HG02642 (cell line): ENCODE measurements around the gene AK2.
A peak's percentile ranks its signal among the peaks of the same experiment; 100 is the strongest.
"Not testable (repeated sequence)": the region's sequence is repeated elsewhere in the genome, so short reads cannot be mapped to it uniquely, and the experiment has no call there.

Source experiments
- ATAC-seq: cut with Tn5 transposase; IDR thresholded peaks from one replicate; pipeline ENCODE4 v1.9.1; 2021; ENCODE audit warnings: mild to moderate bottlenecking; ENCODE audit not compliant: unreplicated experiment, poor library complexity

AK2 gene

DNA sequence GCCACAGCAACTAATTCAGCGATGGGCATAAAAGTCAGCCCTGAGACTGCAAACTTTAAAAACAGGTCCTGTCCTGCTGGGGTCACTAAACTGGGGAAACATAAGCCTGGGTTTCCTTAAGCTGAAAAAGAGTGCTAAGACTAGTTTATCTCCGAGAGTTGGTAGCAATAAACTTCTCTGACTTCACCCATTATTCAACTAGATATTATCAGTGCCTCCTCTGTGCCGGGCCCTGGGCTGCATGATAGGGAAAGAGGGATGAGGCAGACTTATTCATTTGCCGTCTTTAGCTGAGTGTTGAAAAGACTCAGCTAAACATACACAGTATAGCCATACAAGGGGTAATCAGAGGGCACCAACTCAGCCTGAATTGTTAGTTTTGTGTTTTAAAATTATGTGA lies 33.0 kb downstream of the AK2 start:
- ATAC-seq: no peak

DNA sequence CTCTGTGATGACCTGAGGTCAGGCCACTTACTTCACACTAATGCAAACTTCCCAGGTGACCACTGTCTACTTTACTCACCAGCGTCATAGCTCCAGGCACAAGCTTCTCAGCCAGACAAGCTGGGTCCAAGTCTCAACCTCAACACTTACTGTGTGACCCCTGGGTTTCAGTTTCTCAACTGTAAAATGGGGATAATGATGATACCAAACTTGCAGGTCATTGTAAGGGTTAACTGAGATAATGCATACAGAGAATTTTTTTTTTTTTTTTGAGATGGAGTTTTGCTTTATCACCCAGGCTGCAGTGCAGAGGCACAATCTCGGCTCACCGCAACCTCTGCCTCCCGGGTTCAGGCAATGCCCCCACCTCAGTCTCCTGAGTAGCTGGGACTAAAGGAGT lies 34.7 kb downstream of the AK2 start:
- no peak for ATAC-seq

- no peak for ATAC-seq
Observed at GRCh38 chr1:33001282-33001681, 35.4 kb downstream of the AK2 start.

DNA sequence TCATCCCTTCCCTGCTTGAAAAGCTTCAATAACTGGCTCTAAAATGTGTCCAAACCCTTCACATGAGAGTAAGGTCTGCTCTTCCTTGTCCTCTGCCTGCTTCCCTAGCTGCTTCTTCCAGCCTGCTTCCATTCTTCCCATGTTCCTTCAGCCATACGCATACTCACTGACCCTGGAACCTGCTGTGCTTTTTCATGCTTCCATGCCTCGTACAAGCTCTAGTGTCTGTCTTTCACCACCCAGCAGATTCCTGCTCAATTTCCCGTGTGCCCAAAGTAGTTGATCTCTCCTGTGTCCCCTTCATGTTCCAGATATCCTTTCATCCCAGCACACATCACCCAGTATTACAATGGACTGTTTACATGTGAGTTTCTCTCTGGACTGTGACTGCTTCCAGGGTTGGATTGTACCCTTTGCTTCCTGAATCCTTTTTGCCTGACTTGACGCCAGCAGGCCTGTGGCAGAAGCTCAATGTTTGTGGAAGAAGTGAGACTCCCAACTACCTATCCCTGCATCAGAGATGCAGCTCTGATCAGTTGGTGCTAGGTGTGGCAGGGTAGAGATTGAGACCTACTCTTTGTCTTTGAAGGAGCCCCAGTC lies 36.2 kb downstream of the AK2 start:
- ATAC-seq: no peak

DNA sequence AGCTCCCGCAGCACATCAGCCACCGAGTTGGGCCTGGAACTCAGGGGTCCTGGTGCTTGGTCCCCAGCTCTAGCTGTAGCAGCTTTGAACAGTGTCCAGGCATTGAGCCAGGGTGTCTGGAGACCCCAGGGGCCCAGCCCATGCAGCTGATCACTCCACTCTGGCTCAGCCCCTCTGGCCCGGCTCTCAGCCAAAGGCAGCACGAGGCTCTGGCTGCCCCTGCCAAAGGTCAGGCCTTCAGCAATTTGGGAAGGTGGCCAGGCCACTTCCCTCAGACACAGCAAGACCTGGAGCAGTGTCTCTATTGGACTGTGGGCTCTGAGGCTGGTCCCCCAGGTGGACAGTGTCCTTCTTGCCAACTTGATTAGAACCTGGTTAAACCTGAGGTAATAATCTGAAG lies 37.7 kb downstream of the AK2 start:
- no peak for ATAC-seq

GRCh38 chr1:32998064-32998463 lies 38.6 kb downstream of the AK2 start:
- ATAC-seq: no peak

DNA sequence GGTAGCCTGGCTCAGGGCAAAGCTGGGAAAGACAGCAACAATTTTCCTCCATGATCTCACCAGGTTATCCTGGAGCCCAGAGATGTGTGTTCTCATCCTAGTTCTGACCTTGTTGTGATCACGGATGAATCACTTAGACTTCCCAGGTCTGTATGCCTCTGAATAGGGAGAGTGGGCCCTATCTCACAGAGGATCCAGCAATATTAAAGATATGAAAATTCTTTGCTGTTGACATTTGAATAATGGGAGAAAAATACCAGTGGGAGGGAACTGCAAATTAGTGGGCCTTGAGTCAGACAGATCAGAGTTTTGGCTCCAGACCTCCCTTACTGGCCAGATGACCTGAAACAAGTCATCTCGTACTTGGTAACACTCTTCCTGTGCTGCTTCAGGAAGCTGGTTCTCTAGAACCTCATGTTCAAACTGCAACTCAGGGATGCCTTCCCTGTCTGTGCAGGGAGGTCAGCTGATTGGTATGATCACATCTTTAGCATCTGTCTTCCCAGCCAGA lies 39.2 kb downstream of the AK2 start:
- no peak for ATAC-seq

GRCh38 chr1:32993324-32993636 lies 43.4 kb downstream of the AK2 start:
- ATAC-seq: not testable (repeated sequence)

DNA sequence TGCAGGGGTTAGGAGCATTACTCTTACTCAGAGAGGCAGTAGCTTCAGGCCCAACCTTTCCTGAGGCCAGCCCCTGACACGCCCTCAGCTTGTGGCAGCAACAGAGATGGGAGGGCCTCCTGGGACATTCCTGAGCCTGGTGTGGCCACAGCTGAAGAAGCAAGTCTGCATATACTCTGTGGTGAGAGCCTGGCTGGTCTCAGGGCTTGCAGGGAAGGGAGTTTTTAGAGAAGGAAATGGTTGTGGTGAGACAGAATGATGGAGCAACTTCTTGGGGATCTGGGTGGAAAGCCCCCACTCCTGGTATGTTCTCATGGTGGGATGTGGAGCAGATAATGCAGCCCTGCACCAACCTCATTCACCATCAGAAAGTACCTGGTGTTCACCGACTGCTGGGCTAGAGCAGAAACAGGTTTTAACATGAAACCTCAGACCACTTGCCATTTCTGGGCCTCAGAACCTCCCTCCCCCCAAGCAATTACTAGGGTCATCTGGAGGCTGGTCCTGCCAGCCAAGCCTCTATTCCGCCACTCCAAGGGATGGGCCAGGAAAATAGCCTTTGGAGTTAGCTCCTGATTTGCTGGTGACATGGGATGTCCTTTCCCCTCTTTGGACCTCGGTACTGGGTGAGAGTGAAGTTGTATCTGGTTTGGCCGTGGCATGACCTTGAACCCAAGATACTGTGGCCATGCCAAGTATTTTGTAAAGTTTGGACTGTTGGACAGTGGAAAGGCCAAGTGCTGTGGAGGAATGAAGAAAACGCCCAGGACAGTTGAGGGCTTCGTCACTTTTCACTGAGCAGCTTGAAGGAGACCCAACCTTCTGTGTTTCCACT lies 44.0 kb downstream of the AK2 start:
- ATAC-seq: peak; percentile 81

GRCh38 chr1:32991819-32992488 lies 44.7 kb downstream of the AK2 start:
- ATAC-seq: peak; percentile 25

- ATAC-seq: no peak
Observed at GRCh38 chr1:32991386-32991785, 45.3 kb downstream of the AK2 start.

- ATAC-seq: no peak
Observed at GRCh38 chr1:32990887-32991286, 45.8 kb downstream of the AK2 start.

DNA sequence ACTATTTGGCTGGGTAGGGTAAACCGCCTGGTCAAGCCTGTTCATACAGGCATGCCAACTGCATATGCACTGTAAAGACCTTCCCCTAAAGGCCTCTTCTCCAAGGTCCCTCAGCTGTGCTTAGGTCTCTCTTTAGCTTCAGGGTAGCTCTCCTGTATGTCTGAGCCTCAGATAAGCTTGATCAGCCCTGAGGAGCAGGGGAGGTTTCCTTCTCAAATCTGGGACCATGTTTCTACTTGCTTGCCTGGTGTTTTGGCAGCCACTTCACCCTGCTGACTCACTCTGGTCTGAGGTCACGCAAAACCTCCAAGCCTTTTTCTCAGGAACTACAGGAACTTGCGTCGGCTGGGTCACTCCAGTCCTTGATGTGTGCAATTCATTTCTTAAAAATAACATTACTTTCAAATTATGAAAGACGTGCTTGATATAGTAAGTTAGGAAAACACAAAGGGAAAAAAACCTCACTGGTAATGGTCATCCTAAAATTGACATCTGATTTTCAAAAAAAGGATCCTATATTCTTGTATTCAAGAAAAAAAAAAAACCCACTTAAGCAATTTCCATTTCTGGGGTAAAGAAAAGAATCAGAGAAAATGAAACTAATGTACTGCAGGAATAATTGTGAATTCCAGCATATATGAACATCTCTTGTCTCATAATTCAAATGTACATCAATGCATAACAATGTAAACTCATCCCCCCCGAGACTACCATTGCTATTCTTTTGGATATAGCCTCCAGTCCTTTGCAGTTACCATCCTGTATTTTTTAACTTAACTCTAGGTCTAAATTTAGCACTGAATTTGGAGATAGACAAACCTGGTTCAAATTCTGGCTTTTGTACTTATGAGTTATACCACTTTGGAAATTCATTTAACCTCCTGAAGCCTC lies 47.3 kb downstream of the AK2 start:
- ATAC-seq: no peak

DNA sequence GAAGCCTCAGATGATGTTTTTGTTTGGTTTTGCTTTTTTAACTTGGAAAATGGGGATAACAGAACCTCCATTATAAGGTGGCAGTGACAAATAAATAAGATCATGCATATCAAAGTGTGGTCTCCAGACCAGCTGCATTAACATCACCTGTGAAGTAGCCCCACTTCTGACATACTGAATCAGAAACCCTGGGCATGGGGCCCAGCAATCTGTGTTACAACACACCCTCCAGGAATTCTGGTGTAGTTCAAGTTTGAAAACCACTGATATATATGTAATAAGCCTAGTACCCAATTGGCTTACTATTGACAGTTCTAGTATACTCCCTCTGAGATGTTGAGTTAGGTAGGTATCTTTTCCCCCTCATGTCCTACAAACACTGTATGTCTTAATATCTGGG lies 48.0 kb downstream of the AK2 start:
- ATAC-seq: no peak

GRCh38 chr1:32985226-32985625 lies 51.5 kb downstream of the AK2 start:
- no peak for ATAC-seq

DNA sequence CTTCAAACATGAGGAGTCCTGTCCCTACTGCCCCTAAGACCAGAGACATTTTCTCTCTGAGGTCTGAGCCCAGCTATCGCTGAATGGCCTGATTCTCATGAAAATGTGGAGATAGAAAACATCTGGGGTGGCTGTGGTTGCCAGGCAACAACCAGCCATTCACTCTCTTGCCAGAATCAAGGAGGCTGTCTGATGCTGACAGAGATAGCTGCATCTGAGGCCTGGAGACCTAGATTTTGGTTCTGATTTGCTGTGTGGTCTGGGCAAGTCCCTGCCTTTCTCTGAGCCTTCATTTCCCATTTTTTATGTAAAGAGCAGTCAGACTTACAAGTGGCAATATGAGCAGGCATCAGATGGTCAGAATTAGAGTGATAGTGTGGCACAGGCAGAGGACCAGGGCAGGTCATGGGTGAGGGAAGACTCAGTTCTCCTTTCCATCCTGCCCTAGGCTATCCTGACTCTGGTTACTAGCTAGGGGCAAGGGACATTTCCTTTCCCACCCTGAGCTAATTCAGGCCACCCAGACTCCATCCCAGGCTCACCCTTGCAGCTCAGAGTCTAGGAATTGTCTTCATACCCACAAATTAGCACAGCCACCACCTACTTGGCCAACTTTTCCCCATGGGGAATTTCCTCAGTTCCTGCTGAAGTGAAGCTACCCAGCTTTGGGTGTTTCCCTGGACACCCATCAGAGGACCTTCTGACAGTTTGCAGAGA lies 52.1 kb downstream of the AK2 start:
- no peak for ATAC-seq

- ATAC-seq: no peak
Observed at GRCh38 chr1:32984090-32984454, 52.6 kb downstream of the AK2 start.

DNA sequence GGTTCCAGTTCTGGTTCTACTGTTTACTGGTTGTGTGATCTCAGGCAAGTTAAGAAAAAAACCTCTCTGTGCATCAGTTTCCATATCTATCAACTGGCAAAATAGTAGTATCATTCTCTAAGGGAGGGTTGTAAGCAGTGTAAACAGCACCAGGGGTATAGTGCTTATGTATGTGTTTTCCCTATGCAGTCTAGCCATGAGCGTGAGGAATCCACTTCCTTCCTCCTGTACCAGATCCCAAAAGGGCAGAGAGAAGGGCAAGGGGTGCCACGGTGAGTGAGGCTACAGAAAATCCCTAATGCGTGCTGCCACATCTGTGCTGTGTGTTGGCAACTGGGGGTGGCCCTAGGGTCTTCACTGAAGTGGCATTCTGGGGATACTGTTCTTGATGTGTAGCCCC lies 53.7 kb downstream of the AK2 start:
- no peak for ATAC-seq

DNA sequence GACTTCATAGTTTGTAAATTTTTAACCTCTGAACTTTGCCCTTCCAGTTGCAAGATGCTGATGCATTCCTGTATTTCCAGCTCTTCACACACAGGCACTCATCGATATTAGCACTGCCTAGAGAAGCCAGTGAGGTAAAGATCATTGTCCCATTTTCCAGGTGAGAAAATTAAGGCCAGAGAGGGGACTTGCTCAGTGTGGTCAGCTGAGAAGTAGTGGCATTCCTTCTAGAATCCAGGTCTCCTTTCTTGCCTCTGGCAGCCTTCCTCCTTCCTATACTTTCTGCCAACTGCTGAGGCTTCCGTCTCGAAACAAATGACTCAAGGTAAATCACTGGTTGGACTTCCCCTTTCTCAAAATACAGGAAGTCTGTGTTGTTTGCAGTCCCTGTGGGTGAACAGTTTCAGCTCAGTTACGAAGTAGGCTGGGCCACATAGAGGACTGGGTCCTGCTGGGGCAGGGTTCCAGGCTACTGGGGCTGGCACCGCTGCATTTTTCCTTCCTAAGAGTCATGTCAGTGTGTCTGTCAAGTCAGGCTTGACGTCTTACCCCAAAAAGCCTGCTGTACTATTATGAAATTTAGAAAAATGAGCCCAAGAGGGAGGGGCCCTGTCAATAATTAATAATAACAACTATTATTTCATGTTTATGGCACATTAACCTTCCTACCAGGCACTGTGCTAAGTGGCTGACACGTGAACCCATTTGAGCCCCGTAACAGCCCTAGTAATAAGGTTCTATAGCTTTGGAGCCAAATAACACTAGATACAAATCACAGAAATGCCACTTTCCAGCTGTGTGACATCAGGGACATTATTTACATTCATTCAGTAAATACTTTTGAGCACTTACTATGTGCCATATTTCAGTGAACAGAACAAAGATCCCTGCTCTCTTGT lies 55.4 kb downstream of the AK2 start:
- peak; percentile 92 for ATAC-seq
